HG02943 (cell line): ENCODE results near the gene NOP10.

ENCODE experiments used
- ATAC-seq: cut with Tn5 transposase; IDR thresholded peaks from one replicate; pipeline ENCODE4 v1.9.1; 2021; ENCODE audit warnings: mild to moderate bottlenecking, low read depth, moderate library complexity; ENCODE audit not compliant: unreplicated experiment

NOP10 gene

GRCh38 chr15:34334672-34335071 is 8.3 kb downstream of the NOP10 start:
- no peak for ATAC-seq

GRCh38 chr15:34332553-34333120 is 10.3 kb downstream of the NOP10 start:
- ATAC-seq: no peak

- ATAC-seq: no peak
These were observed 11.1 kb downstream of the NOP10 start for GRCh38 chr15:34331809-34332208.

GRCh38 chr15:34330279-34330678 is 12.7 kb downstream of the NOP10 start:
- ATAC-seq: no peak

GRCh38 chr15:34329006-34329405 is 13.9 kb downstream of the NOP10 start:
- no peak for ATAC-seq

GRCh38 chr15:34327906-34328305 is 15.0 kb downstream of the NOP10 start:
- no peak for ATAC-seq

GRCh38 chr15:34325368-34325767 is 17.6 kb downstream of the NOP10 start:
- no peak for ATAC-seq

- ATAC-seq: no peak
These were observed 18.0 kb downstream of the NOP10 start for GRCh38 chr15:34324933-34325332.

GRCh38 chr15:34323217-34323616 is 19.7 kb downstream of the NOP10 start:
- ATAC-seq: no peak

GRCh38 chr15:34318277-34319079 is 24.5 kb downstream of the NOP10 start:
- ATAC-seq: no peak

GRCh38 chr15:34314491-34315490 is 28.1 kb downstream of the NOP10 start:
- ATAC-seq: no peak

- ATAC-seq: no peak
These were observed 31.4 kb downstream of the NOP10 start for GRCh38 chr15:34311563-34311962.

- no peak for ATAC-seq
These were observed 38.3 kb downstream of the NOP10 start for GRCh38 chr15:34304613-34305012.

GRCh38 chr15:34301058-34301457 is 41.9 kb downstream of the NOP10 start:
- ATAC-seq: no peak

- ATAC-seq: no peak
These were observed 45.9 kb downstream of the NOP10 start for GRCh38 chr15:34297059-34297458.

- ATAC-seq: no peak
These were observed 50.3 kb downstream of the NOP10 start for GRCh38 chr15:34292621-34293020.
